Ishikawa (cell line): ENCODE results near the gene NEGR1.

Experiments used
- FOXM1 ChIP-seq: IDR thresholded peaks from 2 replicates; pipeline ENCODE4 v1.6.1; 2012; ENCODE audit warnings: low read depth, borderline replicate concordance
- MAX ChIP-seq: IDR thresholded peaks from 2 replicates; pipeline ENCODE4 v1.6.1; 2012
- RAD21 ChIP-seq: IDR thresholded peaks from 2 replicates; pipeline ENCODE4 v1.6.1; 2012; ENCODE audit warnings: low read depth
- USF1 ChIP-seq: IDR thresholded peaks from 2 replicates; pipeline ENCODE4 v1.6.1; 2012

DNA sequence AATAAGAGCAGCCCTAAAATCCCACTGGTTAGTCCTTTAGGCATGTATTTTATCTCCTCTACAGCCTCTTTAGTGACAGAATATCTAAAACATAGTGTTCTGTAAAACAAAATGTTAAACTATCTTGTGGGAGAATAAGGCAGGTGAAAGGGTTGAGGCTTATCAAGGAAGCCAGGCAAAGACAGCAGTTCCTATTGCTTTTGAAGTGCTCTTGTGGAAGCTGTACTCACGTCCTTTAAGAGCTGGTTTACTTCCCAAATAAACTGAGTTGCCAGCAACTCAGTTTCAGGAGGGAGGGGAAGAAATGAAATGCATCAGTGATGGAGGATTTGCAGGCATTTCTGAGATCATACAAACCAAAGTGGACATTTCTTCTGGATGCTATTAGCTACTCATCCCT, 671.9 kb downstream of the NEGR1 start:
- no peak for TF ChIP-seq MAX
- no peak for TF ChIP-seq FOXM1
- no peak for TF ChIP-seq USF1
- no peak for TF ChIP-seq RAD21
